OCI-LY1 (cell line): ENCODE measurements around the gene CRISP2.
"Not testable (repeated sequence)": the region's sequence is repeated elsewhere in the genome, so short reads cannot be mapped to it uniquely, and the experiment has no call there.

ENCODE experiments used
- H2AFZ ChIP-seq: fragments of 200-600 bp; sonication (generic), shearing (Covaris generic); 2 replicates; pipeline ENCODE4 v1.6.0; 2014; ENCODE audit warnings: antibody characterized with exemption, mild to moderate bottlenecking, low read length
- H3F3A ChIP-seq: fragments of 200-600 bp; sonication (generic), shearing (Covaris generic); 2 replicates; pipeline ENCODE4 v1.6.0; 2014; ENCODE audit warnings: mild to moderate bottlenecking, antibody characterized with exemption, low read length, moderate library complexity; ENCODE audit not compliant: insufficient read depth
- H3K27ac ChIP-seq: fragments of 200-600 bp; sonication (generic); 2 replicates; pipeline ENCODE4 v1.5.1; 2014; ENCODE audit warnings: low read length, mixed run types, mild to moderate bottlenecking, low read depth; ENCODE audit not compliant: poor library complexity, severe bottlenecking
- H3K27me3 ChIP-seq: fragments of 200-600 bp; sonication (generic); 2 replicates; pipeline ENCODE4 v1.6.0; 2014; ENCODE audit warnings: antibody characterized with exemption, mild to moderate bottlenecking, low read length, moderate library complexity; ENCODE audit not compliant: insufficient read depth
- H3K36me3 ChIP-seq: fragments of 200-600 bp; sonication (generic); 2 replicates; pipeline ENCODE4 v1.6.1; 2014; ENCODE audit warnings: mild to moderate bottlenecking, antibody characterized with exemption, low read length, moderate library complexity, mixed read lengths; ENCODE audit not compliant: insufficient read depth
- H3K4me1 ChIP-seq: fragments of 200-600 bp; sonication (generic); 2 replicates; pipeline ENCODE4 v1.5.1; 2014; ENCODE audit warnings: mild to moderate bottlenecking, low read length, moderate library complexity; ENCODE audit not compliant: insufficient read depth, severe bottlenecking
- H3K4me2 ChIP-seq: fragments of 200-600 bp; sonication (generic), shearing (Covaris generic); 2 replicates; pipeline ENCODE4 v1.6.1; 2014; ENCODE audit warnings: low read length
- H3K4me3 ChIP-seq: fragments of 200-600 bp; sonication (generic); 2 replicates; pipeline ENCODE4 v1.5.1; 2014; ENCODE audit warnings: low read length, low read depth, mild to moderate bottlenecking, mixed read lengths; ENCODE audit not compliant: poor library complexity, severe bottlenecking
- H3K79me2 ChIP-seq: fragments of 200-600 bp; shearing (Covaris generic); 2 replicates; pipeline ENCODE4 v1.6.1; 2016; ENCODE audit warnings: mixed run types, low read length, mixed read lengths; ENCODE audit not compliant: insufficient read depth
- H3K9ac ChIP-seq: fragments of 200-600 bp; sonication (generic), shearing (Covaris generic); 2 replicates; pipeline ENCODE4 v1.6.1; 2014; ENCODE audit warnings: mild to moderate bottlenecking, low read length, mixed read lengths
- H3K9me2 ChIP-seq: fragments of 200-600 bp; sonication (generic), shearing (Covaris generic); 2 replicates; pipeline ENCODE4 v1.6.1; 2014; ENCODE audit warnings: low read depth, mild to moderate bottlenecking, low read length, mixed read lengths
- H3K9me3 ChIP-seq: fragments of 200-600 bp; shearing (Covaris generic); 2 replicates; pipeline ENCODE4 v1.6.1; 2014; ENCODE audit warnings: low read length, mixed read lengths
- H4K20me1 ChIP-seq: fragments of 200-600 bp; sonication (generic), shearing (Covaris generic); 2 replicates; pipeline ENCODE4 v1.6.0; 2016; ENCODE audit warnings: mild to moderate bottlenecking, low read length; ENCODE audit not compliant: insufficient read depth
- CTCF ChIP-seq: fragments of 200-600 bp; sonication (generic), shearing (Covaris generic); IDR thresholded peaks from 2 replicates; pipeline ENCODE4 v1.5.1; 2017; ENCODE audit warnings: mild to moderate bottlenecking, antibody characterized with exemption, low read length, moderate library complexity, mixed read lengths
- EZH2 ChIP-seq: fragments of 200-600 bp; sonication (generic), shearing (Covaris generic); IDR thresholded peaks from 2 replicates; pipeline ENCODE4 v1.8.0; 2017; ENCODE audit warnings: borderline replicate concordance, mixed run types, mild to moderate bottlenecking, antibody characterized with exemption, low read length, moderate library complexity, mixed read lengths

CRISP2 gene

GRCh38 chr6:49732781-49733180 lies 19.4 kb upstream of the CRISP2 start:
- no peaks in the 10 kb centered on the region for H4K20me1 ChIP-seq
- no peaks in the 10 kb centered on the region for H3K27me3 ChIP-seq
- H3K9me2 ChIP-seq = no peaks in the 10 kb centered on the region
- no peak overlapping the region for H3K4me3 ChIP-seq
- no peak overlapping the region for H3K4me2 ChIP-seq
- H3K36me3 ChIP-seq = no peaks in the 10 kb centered on the region
- no peaks in the 10 kb centered on the region for H3K9me3 ChIP-seq
- H2AFZ ChIP-seq = no peak overlapping the region
- H3F3A ChIP-seq = no peaks in the 10 kb centered on the region
- H3K79me2 ChIP-seq = no peaks in the 10 kb centered on the region
- H3K4me1 ChIP-seq = no peaks in the 10 kb centered on the region
- no peak for TF ChIP-seq EZH2
- no peak for TF ChIP-seq CTCF
- no peak overlapping the region for H3K9ac ChIP-seq
- no peak overlapping the region for H3K27ac ChIP-seq

GRCh38 chr6:49730251-49730650 lies 16.9 kb upstream of the CRISP2 start:
- Histone ChIP-seq H3K36me3 (no peaks in the 10 kb centered on the region), H3K4me1 (no peaks in the 10 kb centered on the region), H3K9me3 (no peaks in the 10 kb centered on the region), H3K27me3 (no peaks in the 10 kb centered on the region), H3K4me3 (no peak overlapping the region), H3K27ac (no peak overlapping the region), H3K9ac (no peak overlapping the region), H2AFZ (no peak overlapping the region), H3K9me2 (no peaks in the 10 kb centered on the region), H4K20me1 (no peaks in the 10 kb centered on the region), H3K79me2 (no peaks in the 10 kb centered on the region), H3F3A (no peaks in the 10 kb centered on the region), H3K4me2 (no peak overlapping the region)
- no peak for TF ChIP-seq CTCF
- TF ChIP-seq EZH2 = no peak

GRCh38 chr6:49723917-49724316 lies 10.6 kb upstream of the CRISP2 start:
- H4K20me1 ChIP-seq, H3K36me3 ChIP-seq, H3K79me2 ChIP-seq, H2AFZ ChIP-seq, H3K27ac ChIP-seq, H3K9me3 ChIP-seq, H3K4me3 ChIP-seq, H3K27me3 ChIP-seq, H3K4me1 ChIP-seq, H3K9ac ChIP-seq, H3F3A ChIP-seq, H3K4me2 ChIP-seq, H3K9me2 ChIP-seq: not testable (repeated sequence)

GRCh38 chr6:49721297-49721696 lies 8.0 kb upstream of the CRISP2 start:
- Histone ChIP-seq H3K4me1 (no peaks in the 10 kb centered on the region), H2AFZ (no peak overlapping the region), H3K4me2 (no peak overlapping the region), H3K27me3 (no peaks in the 10 kb centered on the region), H3K36me3 (no peaks in the 10 kb centered on the region), H3F3A (no peaks in the 10 kb centered on the region), H3K9me2 (no peaks in the 10 kb centered on the region), H3K9me3 (no peaks in the 10 kb centered on the region), H3K79me2 (no peaks in the 10 kb centered on the region), H3K9ac (no peak overlapping the region), H4K20me1 (no peaks in the 10 kb centered on the region), H3K27ac (no peak overlapping the region), H3K4me3 (no peak overlapping the region)
- TF ChIP-seq CTCF (no peak), EZH2 (no peak)
